ENCODE measurements around the gene OR56B1. TPM values are rescaled to one million over a fixed set of nuclear protein-coding genes. Genes with fewer than 3 reads are reported as not detected.
A peak's percentile ranks its signal among the peaks of the same experiment; 100 is the strongest.

OR56B1 gene
- total RNA-seq, 3 donors from 2014 or later = not detected

- intact Hi-C loops (cut with DNase I, micrococcal nuclease) = no loop called here
- no peak overlapping the region for H3K4me3 ChIP-seq
- no peaks in the 10 kb centered on the region for H3K9me3 ChIP-seq
- H3K36me3 ChIP-seq (ENCODE audit: low read depth) = no peaks in the 10 kb centered on the region
- ATAC-seq = peak; percentile 10
- no peak for TF ChIP-seq CTCF (IDR thresholded peaks at IDR 0.05)
- no peak for DNase-seq
- peaks cover 4% of the 10 kb centered on the region for H3K4me1 ChIP-seq (ENCODE audit: low read depth)
These were observed 44.3 kb upstream of the OR56B1 start for GRCh38 chr11:5691964-5692361.

GRCh38 chr11:5694642-5695041 is 41.6 kb upstream of the OR56B1 start:
- TF ChIP-seq CTCF (IDR thresholded peaks at IDR 0.05) = no peak
- Histone ChIP-seq H3K4me3 (no peak overlapping the region), H3K36me3 (ENCODE audit: low read depth) (no peaks in the 10 kb centered on the region), H3K4me1 (ENCODE audit: low read depth) (no peaks in the 10 kb centered on the region), H3K9me3 (no peaks in the 10 kb centered on the region)
- DNase-seq = no peak
- intact Hi-C loops (cut with DNase I, micrococcal nuclease) = no loop called here
- no peak for ATAC-seq

- no peaks in the 10 kb centered on the region for H3K9me3 ChIP-seq
- ATAC-seq (no peak), DNase-seq (no peak)
- no peak for TF ChIP-seq CTCF (IDR thresholded peaks at IDR 0.05)
- no peaks in the 10 kb centered on the region for H3K36me3 ChIP-seq (ENCODE audit: low read depth)
- H3K4me3 ChIP-seq = no peak overlapping the region
- no peaks in the 10 kb centered on the region for H3K4me1 ChIP-seq (ENCODE audit: low read depth)
- intact Hi-C loops (cut with DNase I, micrococcal nuclease) = no loop called here
These were observed 40.7 kb upstream of the OR56B1 start for GRCh38 chr11:5695580-5695979.

GRCh38 chr11:5696210-5696609 is 40.0 kb upstream of the OR56B1 start:
- no peak overlapping the region for H3K4me3 ChIP-seq
- H3K4me1 ChIP-seq (ENCODE audit: low read depth) = no peaks in the 10 kb centered on the region
- no peak for DNase-seq
- no peaks in the 10 kb centered on the region for H3K36me3 ChIP-seq (ENCODE audit: low read depth)
- ATAC-seq = no peak
- intact Hi-C loops (cut with DNase I, micrococcal nuclease) = no loop called here
- no peak for TF ChIP-seq CTCF (IDR thresholded peaks at IDR 0.05)
- H3K9me3 ChIP-seq = no peaks in the 10 kb centered on the region

GRCh38 chr11:5698281-5698680 is 38.0 kb upstream of the OR56B1 start:
- ATAC-seq = no peak
- Histone ChIP-seq H3K9me3 (no peaks in the 10 kb centered on the region), H3K4me3 (no peak overlapping the region), H3K36me3 (ENCODE audit: low read depth) (no peaks in the 10 kb centered on the region), H3K4me1 (ENCODE audit: low read depth) (no peaks in the 10 kb centered on the region)
- TF ChIP-seq CTCF (IDR thresholded peaks at IDR 0.05) = no peak
- intact Hi-C loops (cut with DNase I, micrococcal nuclease) = no loop called here
- no peak for DNase-seq

GRCh38 chr11:5700421-5701054 is 35.7 kb upstream of the OR56B1 start:
- ATAC-seq (no peak), DNase-seq (no peak)
- H3K4me3 ChIP-seq = no peak overlapping the region
- TF ChIP-seq CTCF (IDR thresholded peaks at IDR 0.05) = no peak
- H3K36me3 ChIP-seq (ENCODE audit: low read depth) = no peaks in the 10 kb centered on the region
- intact Hi-C loops (cut with DNase I, micrococcal nuclease) = no loop called here
- no peaks in the 10 kb centered on the region for H3K4me1 ChIP-seq (ENCODE audit: low read depth)
- H3K9me3 ChIP-seq = no peaks in the 10 kb centered on the region

Data from mucosa of descending colon (tissue), 3 donors.